Lung (tissue), 12 donors: ENCODE data around the gene TPD52L2. TPM values are rescaled to one million over a fixed set of nuclear protein-coding genes. Genes with fewer than 3 reads are reported as not detected.

Experiments used
- ATAC-seq: fragments of 200-7000 bp; cut with Tn5 transposase; one replicate; pipeline ENCODE4 v1.9.1; 2020; ENCODE audit warnings: moderate number of reproducible peaks; ENCODE audit not compliant: insufficient read depth, low FRiP score
- DNase-seq, 3 donors: peaks; one replicate each; pipeline ENCODE4 v3.0.0-alpha.2; 2013 to 2017
- H3K27ac ChIP-seq, 2 donors: one replicate each; pipeline ENCODE4 v1.5.1; 2013; ENCODE audit warnings: mild to moderate bottlenecking in 2 of 2, moderate library complexity in 2 of 2, control low read depth in 1 of 2, inconsistent platforms in 1 of 2, low read depth in 1 of 2, low read length in 1 of 2
- H3K27me3 ChIP-seq, 3 donors: one replicate each; pipeline ENCODE4 v1.5.1; 2013; ENCODE audit warnings: low read length in 2 of 3; ENCODE audit not compliant: control insufficient read depth in 3 of 3, insufficient read depth in 3 of 3
- H3K36me3 ChIP-seq, 4 donors: one replicate each; pipeline ENCODE4 v1.5.1; 2013; ENCODE audit warnings: low read length in 4 of 4, mild to moderate bottlenecking in 1 of 4, moderate library complexity in 1 of 4; ENCODE audit not compliant: control insufficient read depth in 4 of 4, insufficient read depth in 4 of 4
- H3K4me1 ChIP-seq, 5 donors: one replicate each; pipeline ENCODE4 v1.5.1; 2013; ENCODE audit warnings: low read length in 5 of 5, mild to moderate bottlenecking in 2 of 5, moderate library complexity in 1 of 5; ENCODE audit not compliant: control insufficient read depth in 5 of 5, insufficient read depth in 5 of 5
- H3K4me3 ChIP-seq: one replicate; pipeline ENCODE4 v1.5.1; 2013; ENCODE audit warnings: mild to moderate bottlenecking, control low read depth, moderate library complexity
- H3K9ac ChIP-seq, 2 donors: one replicate each; pipeline ENCODE4 v1.5.1; 2013; ENCODE audit warnings: low read length in 2 of 2, control low read depth in 1 of 2; ENCODE audit not compliant: insufficient read depth in 1 of 2
- H3K9me3 ChIP-seq, 4 donors: one replicate each; pipeline ENCODE4 v1.5.1; 2013; ENCODE audit warnings: low read length in 3 of 4, mild to moderate bottlenecking in 1 of 4, moderate library complexity in 1 of 4; ENCODE audit not compliant: control insufficient read depth in 4 of 4, insufficient read depth in 3 of 4
- CTCF ChIP-seq: IDR thresholded peaks from 2 replicates; pipeline ENCODE4 v1.5.1; 2012; ENCODE audit warnings: mild to moderate bottlenecking; ENCODE audit errors: control extremely low read depth, extremely low read depth
- WGBS, 2 donors: extraction: QIAGEN DNeasy Blood & Tissue Kit; methylation state at CpG; one replicate each; pipeline ENCODE4 v1.1.7; 2013; 5-methylcytosine and 5-hydroxymethylcytosine counted together
- polyA plus RNA-seq, 2 donors: library from polyadenylated mRNA; stranded (reverse); fragments of 200-250 nt; gene quantifications; one replicate each; pipeline ENCODE4 v1.2.1, GENCODE V29; 2013
- total RNA-seq, 2 donors: library from RNA; depleted of rRNA in 1 of 2; stranded (reverse); fragments of >200 nt in 1 of 2; gene quantifications; one replicate each; pipeline ENCODE4 v1.2.1, GENCODE V29; 2014 to 2021
- donor health status: control.
- donor health status: control.
- donor health status: Bipolar disorder and iron deficiency.
- donor health status: healthy.
- donor health status: DM: yes; HTN: yes; CAD: no.

Gene TPD52L2
- total and polyA plus RNA-seq, 4 donors: 66.2 to 130 (median 79.3) TPM

- Histone ChIP-seq H3K27me3 (no peaks in the 10 kb centered on the region), H3K4me1 (no peaks in the 10 kb centered on the region), H3K9me3 (no peaks in the 10 kb centered on the region), H3K4me3 (no peak overlapping the region), H3K27ac (no peak overlapping the region), H3K9ac (no peak overlapping the region), H3K36me3 (peaks cover 9 to 67% (median 34%) of the 10 kb centered on the region in 4 donors)
- no peak for TF ChIP-seq CTCF
- WGBS, 2 donors: 91 to 94% methylated on average over 17 of the region's 17 CpGs
- ATAC-seq (no peak), DNase-seq (no peak)
Observed at GRCh38 chr20:63932606-63933160, 67.6 kb downstream of the TPD52L2 start.

- no peak overlapping the region for H3K27ac ChIP-seq
- ATAC-seq: no peak
- no peaks in the 10 kb centered on the region for H3K27me3 ChIP-seq
- no peak overlapping the region for H3K9ac ChIP-seq
- H3K36me3 ChIP-seq: peaks cover 6 to 63% (median 30%) of the 10 kb centered on the region in 4 donors
- H3K4me1 ChIP-seq: no peaks in the 10 kb centered on the region
- no peaks in the 10 kb centered on the region for H3K9me3 ChIP-seq
- DNase-seq: no peak
- WGBS, 2 donors: 93 to 96% methylated on average over 5 of the region's 5 CpGs
- TF ChIP-seq CTCF: no peak
- H3K4me3 ChIP-seq: no peak overlapping the region
Observed at GRCh38 chr20:63933646-63934045, 68.6 kb downstream of the TPD52L2 start.

- H3K36me3 ChIP-seq: peaks cover 5 to 64% (median 29%) of the 10 kb centered on the region in 4 donors
- no peaks in the 10 kb centered on the region for H3K9me3 ChIP-seq
- no peaks in the 10 kb centered on the region for H3K4me1 ChIP-seq
- no peak overlapping the region for H3K9ac ChIP-seq
- TF ChIP-seq CTCF: no peak
- DNase-seq (no peak), ATAC-seq (no peak)
- no peak overlapping the region for H3K27ac ChIP-seq
- no peaks in the 10 kb centered on the region for H3K27me3 ChIP-seq
- no peak overlapping the region for H3K4me3 ChIP-seq
- WGBS, 2 donors: 80 to 83% methylated on average over 37 of the region's 37 CpGs
Observed at GRCh38 chr20:63934271-63935068, 69.4 kb downstream of the TPD52L2 start.
